ENCODE results near the gene S1PR1. TPM values are rescaled to one million over a fixed set of nuclear protein-coding genes. Genes with fewer than 3 reads are reported as not detected.
A peak's percentile ranks its signal among the peaks of the same experiment; 100 is the strongest.
"Not testable (repeated sequence)": the region's sequence is repeated elsewhere in the genome, so short reads cannot be mapped to it uniquely, and the experiment has no call there.

The S1PR1 gene
- total and polyA plus RNA-seq, 3 experiments from 2014 or later, result 118 to 203 (median 123) TPM

DNA sequence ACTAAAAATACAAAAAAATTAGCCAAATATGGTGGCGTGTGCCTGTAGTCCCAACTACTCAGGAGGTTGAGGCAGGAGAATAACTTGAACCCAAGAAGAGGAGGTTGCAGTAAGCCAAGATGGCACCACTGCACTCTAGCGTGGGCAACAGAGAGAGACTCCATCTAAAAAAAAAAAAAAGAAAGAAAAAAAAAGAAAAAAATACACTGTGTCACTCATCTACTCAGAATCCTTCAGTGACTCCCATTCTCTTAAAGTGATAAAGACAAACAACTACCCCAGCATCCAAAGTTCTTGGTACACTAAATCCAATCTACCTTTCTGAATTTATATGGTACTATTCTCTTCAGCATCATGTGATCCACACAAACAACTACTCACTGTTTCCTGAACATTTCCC lies 40.2 kb upstream of the S1PR1 start:
- Mint-ChIP-seq H3K4me3 (no peak overlapping the region), H3K9me3 (peaks cover 0 to 2% (median 0%) of the 10 kb centered on the region in 5 donors), H3K4me1 (peaks cover 2 to 12% (median 5%) of the 10 kb centered on the region in 3 donors), H3K27me3 (peaks cover 0 to 5% of the 10 kb centered on the region in 2 donors), H3K27ac (peak overlapping the region in 1 of 8 donors; percentile 25), H3K36me3 (peaks cover 0 to 6% (median 0%) of the 10 kb centered on the region in 3 donors)
- ChIA-PET POLR2A (no interaction called here), CTCF (no interaction called here)
- Histone ChIP-seq H3K36me3 (ENCODE audit: insufficient read depth, low read length) (no peaks in the 10 kb centered on the region), H3K27me3 (ENCODE audit: insufficient read depth, low read length, poor library complexity, severe bottlenecking) (no peaks in the 10 kb centered on the region), H3K27ac (ENCODE audit: low read depth, low read length) (no peak overlapping the region), H3K9me3 (ENCODE audit: low read length) (no peaks in the 10 kb centered on the region), H3K4me3 (ENCODE audit: low read length) (no peak overlapping the region), H3K4me1 (ENCODE audit: insufficient read depth, low read length) (no peaks in the 10 kb centered on the region)
- DNase-seq, result no peak

DNA sequence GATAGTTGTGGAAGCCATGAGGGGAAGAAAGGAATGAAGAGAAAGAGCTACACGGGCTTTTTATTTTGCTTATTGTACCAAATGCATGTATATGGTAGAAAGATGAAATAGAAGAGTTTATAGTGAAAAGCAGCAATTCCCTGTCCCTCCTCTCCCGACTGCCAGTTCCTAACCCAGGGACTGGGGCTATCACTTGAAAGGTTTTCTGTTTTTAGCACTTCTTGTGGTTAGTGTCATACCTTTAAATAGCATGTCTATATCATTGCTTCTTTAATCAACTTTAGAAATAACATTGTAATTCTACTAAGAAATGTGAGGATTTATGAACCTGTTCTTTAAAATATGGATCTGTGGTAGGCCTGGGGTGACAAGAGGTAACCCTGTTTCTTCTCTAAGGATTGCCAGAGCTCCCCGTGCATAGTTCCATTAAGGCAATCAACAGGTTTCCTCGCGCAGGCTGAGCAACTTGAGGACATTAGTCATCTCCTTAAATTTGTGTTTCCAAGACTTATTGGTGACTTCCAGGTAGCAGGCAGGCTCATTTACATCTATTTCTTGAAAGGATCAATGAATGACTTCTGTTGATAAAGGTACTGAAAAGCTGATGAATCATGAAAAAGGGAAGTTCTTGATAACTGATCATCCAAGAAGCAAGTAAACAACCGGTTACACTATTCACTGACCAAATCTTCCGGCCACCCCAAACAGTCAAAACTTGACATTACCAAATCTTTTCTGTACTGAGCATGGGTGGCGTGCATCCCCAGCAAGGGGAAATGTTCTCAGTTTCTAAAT lies 37.8 kb upstream of the S1PR1 start:
- no peak for DNase-seq
- Mint-ChIP-seq H3K9me3 (no peaks in the 10 kb centered on the region), H3K36me3 (peaks cover 0 to 6% (median 0%) of the 10 kb centered on the region in 3 donors), H3K27ac (no peak overlapping the region), H3K27me3 (peaks cover 0 to 7% of the 10 kb centered on the region in 2 donors), H3K4me3 (no peak overlapping the region), H3K4me1 (peaks cover 2 to 12% (median 5%) of the 10 kb centered on the region in 3 donors)
- H3K4me1 ChIP-seq (ENCODE audit: insufficient read depth, low read length), result no peaks in the 10 kb centered on the region
- H3K9me3 ChIP-seq (ENCODE audit: low read length), result no peaks in the 10 kb centered on the region
- ChIA-PET POLR2A (interaction anchor here (0.6 kb wide), 2 partner anchors 11 to 12 kb away, joined by 4 to 6 read pairs; no protein-coding TSS in a partner anchor), CTCF (interaction anchor here (1.5 to 1.6 kb wide), 2 partner anchors 39 to 89 kb away, joined by 4 read pairs; no protein-coding TSS in a partner anchor)
- no peak overlapping the region for H3K27ac ChIP-seq (ENCODE audit: low read depth, low read length)
- no peak overlapping the region for H3K4me3 ChIP-seq (ENCODE audit: low read length)
- no peaks in the 10 kb centered on the region for H3K36me3 ChIP-seq (ENCODE audit: insufficient read depth, low read length)
- H3K27me3 ChIP-seq (ENCODE audit: insufficient read depth, low read length, poor library complexity, severe bottlenecking), result no peaks in the 10 kb centered on the region

DNA sequence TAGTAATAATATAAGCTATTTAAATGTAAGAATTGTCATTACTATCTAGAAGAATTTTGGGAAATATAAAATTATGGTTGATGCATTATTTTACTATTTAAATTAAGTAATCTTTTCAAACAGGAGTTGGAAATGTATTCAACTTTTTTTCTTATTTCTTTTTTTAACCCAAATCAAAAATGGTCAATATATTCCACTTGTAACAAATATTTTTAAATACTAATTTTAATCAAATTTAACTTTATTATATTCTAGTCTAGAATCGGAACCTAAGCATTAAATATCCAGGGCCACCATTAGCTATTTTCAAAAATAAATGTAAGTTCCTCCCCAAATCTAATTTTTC lies 37.2 kb upstream of the S1PR1 start:
- POLR2A ChIA-PET, result interaction anchor here (0.6 kb wide), 2 partner anchors 10 to 12 kb away, joined by 4 to 6 read pairs; no protein-coding TSS in a partner anchor
- no peak for DNase-seq
- H3K9me3 Mint-ChIP-seq, result no peaks in the 10 kb centered on the region
- peaks cover 0 to 6% (median 0%) of the 10 kb centered on the region in 3 donors for H3K36me3 Mint-ChIP-seq
- Histone ChIP-seq H3K27ac (ENCODE audit: low read depth, low read length) (no peak overlapping the region), H3K4me3 (ENCODE audit: low read length) (no peak overlapping the region), H3K4me1 (ENCODE audit: insufficient read depth, low read length) (no peaks in the 10 kb centered on the region), H3K36me3 (ENCODE audit: insufficient read depth, low read length) (no peaks in the 10 kb centered on the region), H3K9me3 (ENCODE audit: low read length) (no peaks in the 10 kb centered on the region), H3K27me3 (ENCODE audit: insufficient read depth, low read length, poor library complexity, severe bottlenecking) (no peaks in the 10 kb centered on the region)
- H3K27me3 Mint-ChIP-seq, result peaks cover 0 to 7% of the 10 kb centered on the region in 2 donors
- peaks cover 2 to 12% (median 5%) of the 10 kb centered on the region in 3 donors for H3K4me1 Mint-ChIP-seq
- CTCF ChIA-PET, result interaction anchor here (1.5 to 1.6 kb wide), 2 partner anchors 39 to 89 kb away, joined by 4 read pairs; no protein-coding TSS in a partner anchor
- H3K4me3 Mint-ChIP-seq, result no peak overlapping the region
- no peak overlapping the region for H3K27ac Mint-ChIP-seq

DNA sequence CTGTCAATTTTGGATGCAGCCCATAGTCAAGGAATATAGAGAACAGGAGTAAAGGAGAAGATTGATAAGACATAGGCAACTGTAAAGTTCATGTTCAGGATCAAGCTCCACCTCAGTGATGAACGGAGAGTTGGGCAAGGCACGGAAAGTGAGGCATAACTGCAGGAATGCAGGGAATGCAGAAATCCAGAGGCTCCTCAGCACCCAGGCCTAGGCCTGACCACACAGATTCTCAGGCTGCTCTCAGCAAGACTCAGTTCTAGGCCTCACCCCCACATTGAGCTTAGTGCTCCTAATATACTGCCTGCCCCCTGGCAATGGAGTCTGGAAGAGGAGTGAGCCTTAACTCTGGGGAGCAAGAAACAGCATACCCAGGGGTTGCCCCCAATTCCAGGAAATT lies 36.3 kb upstream of the S1PR1 start:
- Histone ChIP-seq H3K36me3 (ENCODE audit: insufficient read depth, low read length) (no peaks in the 10 kb centered on the region), H3K9me3 (ENCODE audit: low read length) (no peaks in the 10 kb centered on the region), H3K4me1 (ENCODE audit: insufficient read depth, low read length) (no peaks in the 10 kb centered on the region), H3K4me3 (ENCODE audit: low read length) (no peak overlapping the region), H3K27me3 (ENCODE audit: insufficient read depth, low read length, poor library complexity, severe bottlenecking) (no peaks in the 10 kb centered on the region), H3K27ac (ENCODE audit: low read depth, low read length) (no peak overlapping the region)
- Mint-ChIP-seq H3K4me1 (peaks cover 2 to 12% (median 5%) of the 10 kb centered on the region in 3 donors), H3K36me3 (peaks cover 0 to 6% (median 0%) of the 10 kb centered on the region in 3 donors), H3K9me3 (no peaks in the 10 kb centered on the region), H3K27me3 (peaks cover 0 to 7% of the 10 kb centered on the region in 2 donors), H3K27ac (no peak overlapping the region), H3K4me3 (no peak overlapping the region)
- POLR2A ChIA-PET, result no interaction called here
- no peak for DNase-seq
- CTCF ChIA-PET, result no interaction called here

DNA sequence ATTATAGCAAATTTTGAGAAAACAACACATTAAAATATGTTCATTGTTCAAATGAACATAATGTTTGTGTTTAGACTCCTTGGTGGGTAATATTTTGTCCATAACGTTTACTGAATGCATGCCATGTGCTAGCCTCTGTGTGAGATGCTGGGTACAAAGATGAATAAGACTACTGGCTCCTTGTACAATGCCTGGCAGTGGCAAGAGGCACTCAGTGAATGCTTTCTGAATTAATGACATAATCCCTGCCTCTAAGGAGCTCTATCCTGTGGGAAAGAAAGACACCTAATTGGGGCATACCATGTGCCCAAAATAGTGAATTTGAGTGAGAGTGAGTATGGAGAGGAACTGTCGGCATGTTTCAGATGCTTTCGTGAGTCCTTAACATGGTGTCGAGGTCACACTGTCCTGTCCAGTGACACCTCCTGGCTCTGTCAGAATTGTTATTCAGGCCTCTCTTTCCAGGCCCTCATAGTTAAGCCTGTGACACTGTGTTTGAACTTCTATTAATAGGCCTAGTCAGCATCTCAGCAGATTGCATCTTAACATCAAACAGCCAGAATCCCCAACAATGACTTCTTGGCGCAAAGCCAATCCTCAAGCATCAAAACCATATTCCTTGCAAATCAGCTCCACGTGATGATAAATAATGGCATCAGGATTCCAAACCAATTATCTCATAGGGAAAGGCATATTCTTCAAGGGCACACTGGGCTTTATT lies 32.8 kb upstream of the S1PR1 start:
- CTCF ChIA-PET, result no interaction called here
- peaks cover 0 to 7% of the 10 kb centered on the region in 2 donors for H3K27me3 Mint-ChIP-seq

DNA sequence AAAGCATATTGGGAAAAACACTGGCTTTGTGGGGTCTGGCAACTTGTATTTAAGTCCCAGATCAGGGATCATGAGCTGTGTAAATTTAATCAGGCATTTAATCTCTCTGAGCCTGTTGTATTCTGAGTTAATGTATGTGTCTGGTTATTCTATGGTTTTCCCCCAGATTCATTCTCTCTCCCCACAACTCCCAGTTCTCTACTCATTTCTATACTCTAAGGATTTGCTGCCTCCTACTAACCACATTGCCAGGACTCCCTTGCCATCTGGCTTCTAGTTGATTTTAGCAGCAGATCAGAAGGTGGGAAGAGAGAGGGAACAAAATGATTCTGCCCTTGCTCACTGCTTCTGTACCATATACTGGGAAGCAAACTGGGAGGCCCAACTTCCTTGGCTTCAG lies 31.4 kb upstream of the S1PR1 start:
- H3K27me3 Mint-ChIP-seq, result peaks cover 0 to 4% of the 10 kb centered on the region in 2 donors
- H3K4me1 Mint-ChIP-seq, result no peaks in the 10 kb centered on the region
- POLR2A ChIA-PET, result no interaction called here
- H3K36me3 Mint-ChIP-seq, result no peaks in the 10 kb centered on the region
- Histone ChIP-seq H3K36me3 (ENCODE audit: insufficient read depth, low read length) (no peaks in the 10 kb centered on the region), H3K4me3 (ENCODE audit: low read length) (no peak overlapping the region), H3K9me3 (ENCODE audit: low read length) (no peaks in the 10 kb centered on the region), H3K4me1 (ENCODE audit: insufficient read depth, low read length) (no peaks in the 10 kb centered on the region), H3K27ac (ENCODE audit: low read depth, low read length) (no peak overlapping the region), H3K27me3 (ENCODE audit: insufficient read depth, low read length, poor library complexity, severe bottlenecking) (no peaks in the 10 kb centered on the region)
- CTCF ChIA-PET, result no interaction called here
- H3K4me3 Mint-ChIP-seq, result no peak overlapping the region
- H3K27ac Mint-ChIP-seq, result no peak overlapping the region
- no peaks in the 10 kb centered on the region for H3K9me3 Mint-ChIP-seq
- DNase-seq, result no peak

More for the DNA sequence above, 32.8 kb upstream of the S1PR1 start:
- Mint-ChIP-seq H3K4me3 (no peak overlapping the region), H3K27ac (no peak overlapping the region), H3K4me1 (peaks cover 2 to 8% (median 4%) of the 10 kb centered on the region in 3 donors), H3K9me3 (no peaks in the 10 kb centered on the region), H3K36me3 (peaks cover 0 to 6% (median 0%) of the 10 kb centered on the region in 3 donors)
- POLR2A ChIA-PET, result no interaction called here
- H3K9me3 ChIP-seq (ENCODE audit: low read length), result no peaks in the 10 kb centered on the region
- H3K27ac ChIP-seq (ENCODE audit: low read depth, low read length), result no peak overlapping the region
- H3K27me3 ChIP-seq (ENCODE audit: insufficient read depth, low read length, poor library complexity, severe bottlenecking), result no peaks in the 10 kb centered on the region
- no peaks in the 10 kb centered on the region for H3K36me3 ChIP-seq (ENCODE audit: insufficient read depth, low read length)
- no peak for DNase-seq
- H3K4me1 ChIP-seq (ENCODE audit: insufficient read depth, low read length), result no peaks in the 10 kb centered on the region
- H3K4me3 ChIP-seq (ENCODE audit: low read length), result no peak overlapping the region

DNA sequence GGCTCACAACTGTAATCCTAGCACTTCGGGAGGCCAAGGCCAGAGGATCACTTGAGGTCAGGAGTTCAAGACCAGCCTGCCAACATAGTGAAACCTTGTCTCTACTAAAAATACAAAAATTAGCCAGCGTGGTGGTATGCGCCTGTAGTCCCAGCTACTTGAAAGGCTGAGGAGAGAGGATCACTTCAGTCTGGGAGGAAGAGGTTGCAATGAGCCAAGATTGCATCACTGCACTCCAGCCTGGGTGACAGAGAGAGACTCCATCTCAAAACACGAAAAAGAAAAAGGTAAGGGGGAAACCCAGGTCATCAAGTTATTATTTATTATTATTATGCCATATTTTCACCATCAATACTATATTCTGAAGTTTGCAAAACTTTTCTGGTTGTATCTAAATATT lies 30.7 kb upstream of the S1PR1 start:
- H3K4me3 ChIP-seq (ENCODE audit: low read length); CTCF ChIA-PET; H3K36me3 Mint-ChIP-seq; DNase-seq; H3K27me3 Mint-ChIP-seq; H3K4me1 ChIP-seq (ENCODE audit: insufficient read depth, low read length); H3K36me3 ChIP-seq (ENCODE audit: insufficient read depth, low read length); H3K4me1 Mint-ChIP-seq; H3K27ac Mint-ChIP-seq; H3K9me3 Mint-ChIP-seq; H3K4me3 Mint-ChIP-seq; H3K9me3 ChIP-seq (ENCODE audit: low read length); H3K27me3 ChIP-seq (ENCODE audit: insufficient read depth, low read length, poor library complexity, severe bottlenecking); H3K27ac ChIP-seq (ENCODE audit: low read depth, low read length); POLR2A ChIA-PET: not testable (repeated sequence)

DNA sequence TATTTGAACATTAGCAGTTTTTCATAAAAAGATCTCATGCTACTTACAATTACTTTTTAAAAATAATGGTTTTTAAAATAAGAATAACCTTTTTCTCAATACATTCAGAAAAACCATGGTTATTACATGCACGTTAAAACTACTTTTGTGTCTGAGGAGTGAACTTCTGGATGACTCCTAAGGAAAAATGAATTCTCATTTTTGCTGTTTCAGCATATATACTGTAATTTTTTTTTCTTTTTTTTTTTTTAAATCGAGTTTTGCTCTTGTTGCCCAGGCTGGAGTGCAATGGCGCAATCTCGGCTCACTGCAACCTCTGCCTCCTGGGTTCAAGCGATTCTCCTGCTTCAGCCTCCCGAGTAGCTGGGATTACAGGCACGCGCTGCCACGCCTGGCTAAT lies 29.5 kb upstream of the S1PR1 start:
- DNase-seq; H3K4me1 Mint-ChIP-seq; H3K27ac ChIP-seq (ENCODE audit: low read depth, low read length); H3K27ac Mint-ChIP-seq; H3K27me3 Mint-ChIP-seq; POLR2A ChIA-PET; H3K4me3 ChIP-seq (ENCODE audit: low read length); H3K9me3 Mint-ChIP-seq; H3K9me3 ChIP-seq (ENCODE audit: low read length); H3K4me3 Mint-ChIP-seq; CTCF ChIA-PET; H3K36me3 ChIP-seq (ENCODE audit: insufficient read depth, low read length); H3K36me3 Mint-ChIP-seq; H3K4me1 ChIP-seq (ENCODE audit: insufficient read depth, low read length); H3K27me3 ChIP-seq (ENCODE audit: insufficient read depth, low read length, poor library complexity, severe bottlenecking): not testable (repeated sequence)

Measured in CD8-positive, alpha-beta memory T cell (primary cell).